Amniotic stem cell (primary cell): ENCODE data around the gene SOS1.
A peak's percentile ranks its signal among the peaks of the same experiment; 100 is the strongest.
"Not testable (repeated sequence)": the region's sequence is repeated elsewhere in the genome, so short reads cannot be mapped to it uniquely, and the experiment has no call there.

ENCODE experiments used
- DNase-seq: peaks from one replicate; lab custom pipeline; 2025; lab: John Stamatoyannopoulos, UW

SOS1 gene

DNA sequence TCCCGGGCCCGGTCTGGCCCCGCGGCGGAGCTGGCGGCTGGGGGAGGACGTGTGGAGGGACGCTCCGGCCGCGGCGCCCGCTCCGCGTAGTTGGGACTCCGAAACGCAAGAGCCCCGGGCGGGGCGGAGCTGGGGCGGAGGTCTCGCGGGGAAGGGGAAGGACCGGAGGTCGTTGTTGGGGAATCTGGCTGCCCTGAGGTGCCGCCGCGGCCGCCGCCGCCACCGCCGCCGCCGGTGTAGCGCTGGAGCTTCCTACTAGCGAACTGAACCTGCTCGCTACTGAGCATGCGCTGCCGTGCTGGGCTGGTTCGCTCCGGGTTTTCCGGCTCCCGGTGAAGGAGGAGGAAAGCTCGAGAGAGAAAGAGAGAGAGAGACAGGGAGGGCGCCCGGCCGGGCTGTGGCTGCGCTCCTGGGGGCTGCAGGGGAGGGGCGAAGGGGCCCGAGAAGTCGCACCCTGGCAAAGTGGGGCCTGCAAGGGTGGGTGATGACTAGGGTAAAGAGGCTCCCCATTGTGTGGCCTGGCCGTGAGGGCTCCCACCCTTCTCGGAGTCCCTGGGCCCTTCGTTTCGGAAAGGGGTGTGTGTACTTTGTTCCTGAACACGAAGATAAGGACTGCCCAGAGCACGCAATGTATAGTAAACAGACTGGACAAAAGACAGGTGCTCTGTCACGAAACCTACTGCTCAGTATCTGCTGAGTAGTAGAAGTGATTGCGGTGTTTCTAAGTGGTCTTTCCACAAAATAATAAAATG, at the start of gene SOS1:
SOS1 (minus strand) TSS at position 281 of the 752 bp plus-strand sequence. CDS start 629 bp downstream, outside the sequence.
- DNase-seq = peak; percentile 73

- DNase-seq = no peak
Observed at GRCh38 chr2:39164089-39164488, 43.2 kb upstream of the SOS1 start.

DNA sequence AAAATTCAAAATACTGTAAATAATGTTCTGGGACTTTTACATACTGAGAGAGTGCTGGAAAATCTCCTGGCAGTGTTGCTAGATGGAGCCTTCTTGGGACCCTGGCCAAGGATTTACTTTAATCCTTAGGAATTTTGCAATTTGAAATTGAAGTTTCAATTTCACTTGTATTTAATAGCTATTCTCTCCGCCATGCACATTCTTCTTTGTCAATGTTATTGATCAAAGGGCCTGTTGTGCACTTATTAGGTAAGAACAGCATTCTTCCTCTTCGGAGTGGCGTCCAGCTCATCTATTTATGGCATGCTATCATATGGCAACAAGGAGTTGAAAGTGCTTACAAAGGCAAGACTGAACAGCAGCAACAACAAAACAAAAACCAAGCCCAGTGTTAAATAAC, 40.1 kb upstream of the SOS1 start:
- DNase-seq = no peak

DNA sequence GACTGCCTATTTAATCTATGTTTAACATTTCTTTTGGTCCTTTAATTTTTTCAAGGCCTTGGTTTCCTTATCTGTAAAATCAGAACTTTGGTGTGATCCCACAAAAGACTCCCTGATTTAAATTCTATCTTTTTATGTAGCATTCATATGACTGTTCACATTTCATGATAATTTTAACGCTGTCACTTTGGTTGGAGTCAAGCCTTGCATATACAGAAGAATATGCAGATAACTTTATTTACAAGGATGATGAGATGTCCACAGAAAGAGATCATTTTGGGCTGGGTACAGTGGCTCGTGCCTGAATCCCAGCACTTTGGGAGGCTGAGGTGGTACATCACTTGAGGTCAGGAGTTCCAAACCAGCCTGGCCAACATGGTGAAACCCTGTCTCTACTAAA, 38.4 kb upstream of the SOS1 start:
- DNase-seq = no peak

DNA sequence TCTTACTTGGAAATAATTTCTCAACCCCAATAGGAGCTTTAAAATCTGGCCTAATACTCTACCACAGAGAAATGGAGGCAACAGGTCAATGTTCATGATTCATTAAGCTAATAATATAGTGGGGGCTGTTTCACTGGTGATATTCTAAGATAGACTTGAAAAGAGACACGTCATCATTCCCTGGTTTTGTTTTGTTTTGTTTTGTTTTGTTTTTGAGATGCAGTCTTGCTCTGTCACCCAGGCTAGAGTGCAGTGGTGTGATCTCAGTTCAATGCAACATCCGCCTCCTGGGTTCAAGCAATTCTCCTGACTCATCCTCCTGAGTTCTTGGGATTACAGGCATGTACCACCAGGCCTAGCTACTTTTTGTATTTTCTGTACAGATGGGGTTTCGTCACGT, 37.5 kb upstream of the SOS1 start:
- DNase-seq = no peak

- DNase-seq = no peak
Observed at GRCh38 chr2:39156846-39157245, 36.0 kb upstream of the SOS1 start.

- DNase-seq = no peak
Observed at GRCh38 chr2:39156107-39156506, 35.3 kb upstream of the SOS1 start.

DNA sequence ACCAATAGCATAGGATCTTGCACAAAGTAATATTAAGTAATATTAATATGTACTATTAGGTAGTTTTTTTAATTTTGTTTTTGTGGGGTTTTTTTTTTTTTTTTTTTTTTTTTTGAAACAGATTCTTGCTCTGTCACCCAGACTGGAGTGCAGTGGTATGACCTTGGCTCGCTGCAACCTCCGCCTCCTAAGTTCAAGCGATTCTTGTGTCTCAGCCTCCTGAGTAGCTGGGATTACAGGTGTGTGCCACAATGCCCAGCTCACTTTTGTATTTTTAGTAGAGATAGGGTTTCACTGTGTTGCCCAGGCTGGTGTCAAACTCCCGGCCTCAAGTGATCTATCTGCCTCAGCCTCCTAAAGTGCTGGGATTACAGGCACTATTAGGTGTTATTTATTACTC, 34.7 kb upstream of the SOS1 start:
- DNase-seq = not testable (repeated sequence)

DNA sequence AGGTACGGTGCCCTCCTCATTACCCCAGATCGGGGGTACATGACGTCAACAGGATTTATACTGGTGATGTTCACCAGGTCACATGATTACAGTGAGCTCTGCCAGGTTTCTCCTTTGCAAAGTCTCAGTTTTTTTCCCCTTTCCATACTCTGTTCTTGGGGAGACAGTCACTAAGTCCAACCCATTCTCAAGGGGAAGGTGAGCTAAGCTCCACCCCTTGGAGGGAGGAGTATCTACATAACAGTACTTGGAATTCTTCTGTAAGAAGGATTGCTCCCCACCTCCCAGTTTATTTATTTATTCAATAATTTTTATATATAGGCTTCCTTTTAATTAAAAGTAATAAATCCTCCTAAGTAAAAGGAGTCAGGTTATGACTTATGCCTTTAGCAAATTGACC, 34.1 kb upstream of the SOS1 start:
- no peak for DNase-seq

DNA sequence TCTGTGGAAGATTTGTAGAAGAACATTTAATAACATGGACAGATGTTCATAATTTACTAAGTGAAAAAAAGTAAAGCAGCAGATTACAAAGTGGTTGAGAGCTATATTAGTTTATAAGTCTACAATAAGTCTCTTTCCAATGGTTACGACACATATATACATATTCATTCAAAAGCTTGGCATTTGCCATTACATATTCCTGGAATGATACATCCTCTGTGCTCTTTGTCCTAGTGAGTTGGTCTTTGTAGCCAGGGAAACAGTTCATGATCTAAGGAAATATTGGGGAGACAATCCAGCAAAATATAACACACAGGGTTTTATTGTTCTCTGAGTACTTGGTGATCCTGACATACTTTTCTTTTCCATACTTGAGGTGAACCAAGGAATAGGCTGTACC, 32.5 kb upstream of the SOS1 start:
- DNase-seq = no peak

DNA sequence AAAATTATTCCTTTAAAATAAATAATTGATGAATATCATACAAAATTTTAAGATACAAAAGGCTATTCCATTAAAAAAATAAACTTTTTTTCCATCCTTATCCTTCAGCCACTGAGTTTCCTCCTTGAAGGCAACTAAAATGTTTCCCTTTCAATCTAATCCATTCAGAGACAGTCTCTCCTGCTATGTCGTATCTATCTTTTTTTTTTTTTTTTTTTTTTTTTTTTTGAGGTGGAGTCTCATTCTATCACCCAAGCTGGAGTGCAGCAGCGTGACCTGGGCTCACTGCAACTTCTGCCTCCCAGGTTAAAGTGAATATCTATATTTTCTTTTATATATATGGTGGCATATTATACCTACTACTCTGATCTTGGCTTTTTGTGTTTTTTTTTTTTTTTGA, 31.7 kb upstream of the SOS1 start:
- no peak for DNase-seq

DNA sequence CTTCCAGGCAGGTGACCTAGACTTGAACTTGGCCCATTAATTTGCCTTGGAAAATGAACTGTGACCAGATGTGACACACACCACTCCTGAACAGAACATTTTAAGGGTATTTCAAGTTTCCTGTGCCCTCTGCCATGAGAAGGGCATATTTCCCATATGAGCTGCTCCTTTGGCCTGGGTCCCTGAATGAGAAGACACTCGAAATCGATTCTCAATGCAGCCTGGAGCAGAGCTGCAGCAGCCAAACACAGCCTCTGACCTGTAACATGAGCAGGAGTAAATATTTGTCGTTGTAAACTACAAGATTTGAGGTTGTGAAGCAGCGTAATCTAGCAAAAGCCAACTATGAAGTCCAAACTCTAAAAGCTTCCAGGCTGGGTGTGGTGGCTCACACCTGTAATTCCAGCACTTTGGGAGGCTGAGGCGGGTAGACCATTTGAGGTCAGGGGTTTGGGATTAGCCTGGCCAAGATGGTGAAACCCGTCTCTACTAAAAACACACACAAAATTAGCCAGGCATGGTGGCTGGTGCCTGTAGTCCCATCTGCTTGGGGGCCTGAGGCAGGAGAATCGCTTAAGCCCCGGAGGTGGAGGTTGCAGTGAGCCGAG, 30.1 kb upstream of the SOS1 start:
- DNase-seq = no peak

DNA sequence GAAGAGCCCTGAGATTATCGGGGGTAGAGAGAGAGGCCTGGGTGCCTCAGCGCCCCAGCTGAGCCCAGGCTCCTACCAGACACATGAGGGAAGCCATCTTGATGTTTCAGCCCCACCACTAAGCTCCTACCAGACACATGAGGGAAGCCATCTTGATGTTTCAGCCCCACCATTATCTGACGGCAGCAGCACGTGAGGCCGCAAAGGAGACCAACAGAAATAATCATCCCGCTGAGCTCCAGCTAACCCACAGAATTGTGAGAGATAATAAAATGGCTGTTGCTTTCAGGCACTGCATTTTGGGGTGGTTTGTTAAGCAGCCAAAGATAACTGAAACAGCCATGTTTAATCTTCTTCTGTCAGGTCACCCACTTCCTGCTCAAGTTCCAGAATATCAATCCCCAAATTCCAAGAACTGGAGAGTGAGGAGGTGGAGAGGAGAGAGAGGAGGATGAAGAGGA, 29.3 kb upstream of the SOS1 start:
- no peak for DNase-seq

DNA sequence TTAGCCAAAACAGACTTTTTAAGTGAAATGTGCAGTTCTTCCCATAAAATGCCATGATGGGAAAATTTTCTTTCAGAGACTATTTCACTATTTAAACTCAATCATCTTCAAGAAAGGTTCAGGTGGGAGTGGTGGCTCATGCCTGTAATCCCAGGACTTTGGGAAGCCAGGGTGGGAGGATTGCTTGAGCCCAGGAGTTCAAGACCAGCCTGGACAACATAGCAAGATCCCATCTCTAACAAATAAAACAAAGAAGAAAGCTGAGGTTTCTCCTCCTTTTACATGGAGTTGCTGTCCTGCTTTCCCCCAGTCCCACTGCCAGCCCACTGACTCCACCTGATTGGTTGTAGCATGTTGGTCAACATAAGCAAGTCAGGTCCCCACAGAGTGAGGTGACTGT, 25.8 kb upstream of the SOS1 start:
- DNase-seq = no peak

- DNase-seq = no peak
Observed at GRCh38 chr2:39145906-39146421, 25.1 kb upstream of the SOS1 start.

- no peak for DNase-seq
Observed at GRCh38 chr2:39144416-39144815, 23.6 kb upstream of the SOS1 start.

GRCh38 chr2:39142904-39143605, 22.2 kb upstream of the SOS1 start:
- no peak for DNase-seq

- DNase-seq = no peak
Observed at GRCh38 chr2:39141334-39142271, 20.8 kb upstream of the SOS1 start.

- DNase-seq = not testable (repeated sequence)
Observed at GRCh38 chr2:39140948-39141333, 20.1 kb upstream of the SOS1 start.

DNA sequence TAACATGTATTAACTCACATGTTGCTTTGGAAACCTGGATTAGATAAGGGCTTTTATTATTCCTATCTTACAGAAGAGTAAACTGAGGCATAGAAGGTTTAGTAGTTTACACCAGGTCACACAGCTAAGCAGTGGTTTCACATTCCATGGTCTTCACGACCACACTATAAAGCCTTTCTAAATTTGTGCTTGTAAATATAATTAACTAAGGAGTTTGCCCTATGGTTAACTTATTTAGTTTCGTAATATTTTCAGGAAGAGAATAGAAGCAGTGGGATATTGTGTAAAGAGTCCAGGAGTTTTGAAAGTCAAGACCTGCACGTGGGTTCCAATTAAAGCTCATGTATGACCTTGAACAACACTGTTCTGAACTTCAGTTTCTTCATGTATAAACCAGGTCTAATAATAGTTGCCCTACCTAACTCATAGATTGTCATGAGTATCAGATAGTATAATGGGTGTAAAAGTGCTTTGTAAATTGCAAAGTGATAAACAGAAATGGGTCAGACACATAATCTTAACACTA, 19.5 kb upstream of the SOS1 start:
- DNase-seq = no peak

GRCh38 chr2:39139511-39140237, 18.8 kb upstream of the SOS1 start:
- no peak for DNase-seq
